ENCODE measurements around the gene RPE. TPM values are rescaled to one million over a fixed set of nuclear protein-coding genes. Genes with fewer than 3 reads are reported as not detected.

Gene RPE
- polyA plus RNA-seq, 1 experiment = 71.0 TPM

DNA sequence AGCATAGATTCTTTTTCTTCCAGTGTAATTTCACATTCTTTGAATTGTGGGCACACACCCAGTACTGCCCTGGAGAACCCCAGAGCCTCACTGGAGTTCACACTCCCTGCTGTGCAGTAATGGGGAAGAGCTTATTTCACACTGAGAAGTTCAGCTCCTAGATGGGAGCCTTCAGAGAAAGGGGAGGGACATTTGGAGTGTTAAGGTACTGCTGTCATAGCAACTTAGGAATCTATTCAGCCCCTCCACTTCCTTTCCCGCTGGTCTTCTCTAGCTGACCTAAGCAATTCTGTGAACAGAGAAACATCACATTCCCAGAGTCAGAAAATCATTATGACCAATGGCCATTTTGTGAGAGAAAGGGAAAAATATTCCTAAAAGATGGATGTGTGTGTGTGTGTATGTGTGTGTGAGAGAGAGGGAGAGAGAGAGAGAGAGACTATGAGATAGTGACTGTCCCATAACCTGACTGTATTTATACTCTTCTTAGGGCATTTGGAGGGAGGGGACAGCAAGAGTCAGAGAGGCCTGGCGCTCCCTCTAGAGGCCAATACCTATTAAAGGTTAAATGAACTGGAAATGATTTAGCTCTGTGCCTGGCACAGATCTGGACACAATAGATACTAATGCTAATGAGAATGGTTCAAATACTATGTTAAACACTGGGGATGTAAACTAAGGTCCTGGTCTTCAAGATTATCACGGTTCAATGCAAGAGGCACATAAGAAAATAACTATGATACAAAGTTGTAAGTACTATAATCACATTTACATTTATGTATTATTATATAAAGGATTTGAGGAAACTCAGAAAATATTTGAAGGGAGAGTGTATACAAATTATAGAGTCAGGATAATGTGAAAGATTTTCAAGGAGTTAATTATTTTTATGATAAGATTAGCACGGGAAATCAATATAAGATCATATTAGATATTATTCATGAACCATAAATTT lies 41.5 kb upstream of the RPE start:
- ChIA-PET POLR2A (no interaction called here), CTCF (interaction anchor here (0.6 to 1.5 kb wide), 13 partner anchors 8 to 627 kb away, joined by 3 to 5 read pairs (median 3); no protein-coding TSS in a partner anchor)
- TF ChIP-seq, protein P1, sequence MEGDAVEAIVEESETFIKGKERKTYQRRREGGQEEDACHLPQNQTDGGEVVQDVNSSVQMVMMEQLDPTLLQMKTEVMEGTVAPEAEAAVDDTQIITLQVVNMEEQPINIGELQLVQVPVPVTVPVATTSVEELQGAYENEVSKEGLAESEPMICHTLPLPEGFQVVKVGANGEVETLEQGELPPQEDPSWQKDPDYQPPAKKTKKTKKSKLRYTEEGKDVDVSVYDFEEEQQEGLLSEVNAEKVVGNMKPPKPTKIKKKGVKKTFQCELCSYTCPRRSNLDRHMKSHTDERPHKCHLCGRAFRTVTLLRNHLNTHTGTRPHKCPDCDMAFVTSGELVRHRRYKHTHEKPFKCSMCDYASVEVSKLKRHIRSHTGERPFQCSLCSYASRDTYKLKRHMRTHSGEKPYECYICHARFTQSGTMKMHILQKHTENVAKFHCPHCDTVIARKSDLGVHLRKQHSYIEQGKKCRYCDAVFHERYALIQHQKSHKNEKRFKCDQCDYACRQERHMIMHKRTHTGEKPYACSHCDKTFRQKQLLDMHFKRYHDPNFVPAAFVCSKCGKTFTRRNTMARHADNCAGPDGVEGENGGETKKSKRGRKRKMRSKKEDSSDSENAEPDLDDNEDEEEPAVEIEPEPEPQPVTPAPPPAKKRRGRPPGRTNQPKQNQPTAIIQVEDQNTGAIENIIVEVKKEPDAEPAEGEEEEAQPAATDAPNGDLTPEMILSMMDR (IDR thresholded peaks at IDR 0.05; ENCODE audit: insufficient read depth, low read depth, low read length) = peak; percentile 71
- no peaks in the 10 kb centered on the region for H3K36me3 ChIP-seq (ENCODE audit: control insufficient read depth, insufficient read depth, low read length)
- peaks cover 2% of the 10 kb centered on the region; the same call in 1 of the 2 replicates for H3K27me3 ChIP-seq (ENCODE audit: control insufficient read depth, insufficient read depth, low read length)
- DNase-seq (ENCODE audit: low read depth) = no peak
- H3K4me3 ChIP-seq (ENCODE audit: low read depth, low read length) = no peak overlapping the region

DNA sequence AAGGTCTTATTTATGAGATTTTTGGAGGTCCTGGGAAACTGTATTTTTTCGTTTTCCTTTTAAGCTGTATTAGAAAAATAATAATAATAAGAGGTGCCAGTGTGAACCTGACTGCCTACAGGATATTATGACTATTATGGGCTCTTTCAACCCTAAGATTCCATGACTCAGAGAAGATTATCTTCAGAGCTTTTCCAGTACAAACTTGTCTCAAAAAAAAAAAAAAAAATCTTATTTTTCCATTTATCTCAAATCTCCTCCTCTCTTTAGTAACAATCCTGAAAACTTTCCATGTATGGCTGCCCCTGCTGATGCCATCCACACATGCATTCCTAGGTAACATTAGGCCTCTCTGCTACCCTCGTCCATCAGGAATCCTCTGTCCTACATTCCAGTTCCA lies 36.7 kb upstream of the RPE start:
- no peaks in the 10 kb centered on the region for H3K36me3 ChIP-seq (ENCODE audit: control insufficient read depth, insufficient read depth, low read length)
- H3K27me3 ChIP-seq (ENCODE audit: control insufficient read depth, insufficient read depth, low read length) = no peaks in the 10 kb centered on the region; the same call in 1 of the 2 replicates
- no peak for DNase-seq (ENCODE audit: low read depth)
- TF ChIP-seq, protein P1 (IDR thresholded peaks at IDR 0.05; ENCODE audit: insufficient read depth, low read depth, low read length) = no peak
- POLR2A ChIA-PET = no interaction called here
- CTCF ChIA-PET = interaction anchor here (1.7 kb wide), 1 partner anchor 12 kb away, joined by 5 read pairs; no protein-coding TSS in a partner anchor
- H3K4me3 ChIP-seq (ENCODE audit: low read depth, low read length) = no peak overlapping the region

DNA sequence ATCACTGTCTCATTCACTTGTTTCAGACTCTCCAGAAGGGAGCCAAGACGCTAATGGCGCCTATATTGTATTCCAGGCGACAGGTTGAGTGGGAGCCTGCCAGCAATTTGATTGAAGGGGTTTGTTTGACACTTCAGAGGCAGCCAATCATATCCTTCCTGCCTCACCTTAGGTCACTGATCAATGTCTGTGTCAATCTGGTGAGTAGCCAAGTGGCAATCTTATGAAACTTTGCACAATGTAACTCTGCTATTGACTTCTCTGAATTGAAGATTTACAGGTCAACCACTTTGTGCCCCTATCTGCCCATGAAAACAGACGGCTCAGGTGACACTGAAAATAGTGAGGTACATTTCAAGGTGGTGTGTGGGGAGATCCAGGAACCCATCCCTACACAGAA lies 32.7 kb upstream of the RPE start:
- DNase-seq (ENCODE audit: low read depth) = no peak
- CTCF ChIA-PET = interaction anchor here (0.8 kb wide), 1 partner anchor 9 kb away, joined by 5 read pairs; no protein-coding TSS in a partner anchor
- H3K36me3 ChIP-seq (ENCODE audit: control insufficient read depth, insufficient read depth, low read length) = no peaks in the 10 kb centered on the region
- TF ChIP-seq, protein P1 (IDR thresholded peaks at IDR 0.05; ENCODE audit: insufficient read depth, low read depth, low read length) = no peak
- H3K4me3 ChIP-seq (ENCODE audit: low read depth, low read length) = no peak overlapping the region
- H3K27me3 ChIP-seq (ENCODE audit: control insufficient read depth, insufficient read depth, low read length) = no peaks in the 10 kb centered on the region
- POLR2A ChIA-PET = no interaction called here

- H3K36me3 ChIP-seq (ENCODE audit: control insufficient read depth, insufficient read depth, low read length) = no peaks in the 10 kb centered on the region
- TF ChIP-seq, protein P1 (IDR thresholded peaks at IDR 0.05; ENCODE audit: insufficient read depth, low read depth, low read length) = no peak
- H3K4me3 ChIP-seq (ENCODE audit: low read depth, low read length) = no peak overlapping the region
- CTCF ChIA-PET = interaction anchor here (1.4 kb wide), 1 partner anchor 9 kb away, joined by 4 read pairs; no protein-coding TSS in a partner anchor
- no peaks in the 10 kb centered on the region for H3K27me3 ChIP-seq (ENCODE audit: control insufficient read depth, insufficient read depth, low read length)
- POLR2A ChIA-PET = no interaction called here
- no peak for DNase-seq (ENCODE audit: low read depth)
Observed at GRCh38 chr2:209970271-209970670, 32.2 kb upstream of the RPE start.

DNA sequence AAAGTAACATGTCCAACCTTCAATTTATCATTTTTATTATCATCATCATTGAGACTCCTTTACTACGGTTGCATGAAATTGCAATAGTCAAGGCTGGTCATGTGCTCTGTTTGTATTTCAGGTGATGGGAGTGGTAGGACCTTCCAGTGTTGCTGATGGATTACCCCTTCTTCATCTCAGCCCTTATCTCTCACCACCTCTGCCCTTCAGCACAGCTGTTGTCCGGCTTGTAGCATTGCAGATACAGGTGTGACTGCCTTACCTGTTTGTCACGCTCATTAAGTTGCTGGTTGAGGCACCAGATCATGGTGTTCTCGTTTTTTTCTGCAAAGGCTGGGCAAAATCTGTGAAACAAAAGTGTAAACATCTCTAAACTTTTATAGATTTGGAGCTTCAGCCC lies 31.7 kb upstream of the RPE start:
- H3K27me3 ChIP-seq (ENCODE audit: control insufficient read depth, insufficient read depth, low read length) = no peaks in the 10 kb centered on the region
- TF ChIP-seq, protein P1 (IDR thresholded peaks at IDR 0.05; ENCODE audit: insufficient read depth, low read depth, low read length) = no peak
- POLR2A ChIA-PET = no interaction called here
- H3K4me3 ChIP-seq (ENCODE audit: low read depth, low read length) = no peak overlapping the region
- CTCF ChIA-PET = interaction anchor here (1.4 kb wide), 2 partner anchors 9 to 226 kb away, joined by 3 to 4 read pairs; no protein-coding TSS in a partner anchor
- no peak for DNase-seq (ENCODE audit: low read depth)
- H3K36me3 ChIP-seq (ENCODE audit: control insufficient read depth, insufficient read depth, low read length) = no peaks in the 10 kb centered on the region

Data from BJ (cell line).